GM10266 (cell line): ENCODE data around the gene NMNAT3.

Source experiments
- DNase-seq: peaks from one replicate; pipeline ENCODE4 v3.0.0; 2012; ENCODE audit errors: extremely low spot score
- TF ChIP-seq, protein P1 (sequence below): IDR thresholded peaks from 2 replicates; pipeline ENCODE4 v1.5.1; 2012; ENCODE audit warnings: mild to moderate bottlenecking, low read depth; ENCODE audit not compliant: control insufficient read depth, insufficient read depth; ENCODE audit errors: missing control alignments

Gene NMNAT3

DNA sequence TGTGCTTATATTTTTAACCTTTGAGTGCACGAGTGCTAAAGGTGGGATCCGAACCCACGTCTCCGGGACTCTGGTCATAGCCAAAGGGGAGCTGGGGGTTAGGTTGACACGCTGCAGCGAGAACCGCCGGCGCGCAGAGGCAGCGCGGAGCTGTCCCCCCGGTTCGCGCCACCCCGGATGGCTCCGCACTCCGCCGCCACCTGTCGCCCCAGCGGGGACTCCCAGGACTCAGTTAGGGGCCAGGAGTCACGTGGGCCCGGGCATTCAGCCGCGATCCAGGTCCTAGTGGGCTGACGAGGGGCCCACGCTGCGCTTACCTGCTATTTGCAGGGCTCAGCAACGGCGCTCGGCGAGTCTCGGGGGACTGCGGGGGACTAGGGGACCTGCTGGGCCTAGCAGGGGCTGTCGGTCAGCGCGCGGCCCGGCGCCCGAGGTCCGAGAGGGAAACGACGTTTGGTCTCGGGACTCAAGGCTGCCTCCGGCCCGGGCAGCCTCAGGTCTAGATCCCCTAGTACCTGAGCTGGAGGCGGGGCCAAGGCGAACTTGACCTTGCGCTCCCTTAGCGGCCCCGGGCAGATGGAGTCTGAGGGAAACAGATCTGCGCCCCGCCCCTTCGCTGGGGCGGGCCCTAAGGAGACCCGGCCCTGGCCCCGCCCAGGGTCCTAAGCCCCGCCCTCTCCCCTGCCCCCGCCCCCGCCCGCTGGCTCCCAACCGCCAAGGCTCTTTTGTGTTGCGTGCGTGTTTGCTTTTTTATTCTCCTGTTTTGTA is at the start of gene NMNAT3:
NMNAT3 (minus strand) TSS at position 585 of the 768 bp plus-strand sequence. CDS start 50,248 bp downstream, outside the sequence.
- peak; percentile 84 for DNase-seq
- TF ChIP-seq, protein P1, sequence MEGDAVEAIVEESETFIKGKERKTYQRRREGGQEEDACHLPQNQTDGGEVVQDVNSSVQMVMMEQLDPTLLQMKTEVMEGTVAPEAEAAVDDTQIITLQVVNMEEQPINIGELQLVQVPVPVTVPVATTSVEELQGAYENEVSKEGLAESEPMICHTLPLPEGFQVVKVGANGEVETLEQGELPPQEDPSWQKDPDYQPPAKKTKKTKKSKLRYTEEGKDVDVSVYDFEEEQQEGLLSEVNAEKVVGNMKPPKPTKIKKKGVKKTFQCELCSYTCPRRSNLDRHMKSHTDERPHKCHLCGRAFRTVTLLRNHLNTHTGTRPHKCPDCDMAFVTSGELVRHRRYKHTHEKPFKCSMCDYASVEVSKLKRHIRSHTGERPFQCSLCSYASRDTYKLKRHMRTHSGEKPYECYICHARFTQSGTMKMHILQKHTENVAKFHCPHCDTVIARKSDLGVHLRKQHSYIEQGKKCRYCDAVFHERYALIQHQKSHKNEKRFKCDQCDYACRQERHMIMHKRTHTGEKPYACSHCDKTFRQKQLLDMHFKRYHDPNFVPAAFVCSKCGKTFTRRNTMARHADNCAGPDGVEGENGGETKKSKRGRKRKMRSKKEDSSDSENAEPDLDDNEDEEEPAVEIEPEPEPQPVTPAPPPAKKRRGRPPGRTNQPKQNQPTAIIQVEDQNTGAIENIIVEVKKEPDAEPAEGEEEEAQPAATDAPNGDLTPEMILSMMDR = no peak

DNA sequence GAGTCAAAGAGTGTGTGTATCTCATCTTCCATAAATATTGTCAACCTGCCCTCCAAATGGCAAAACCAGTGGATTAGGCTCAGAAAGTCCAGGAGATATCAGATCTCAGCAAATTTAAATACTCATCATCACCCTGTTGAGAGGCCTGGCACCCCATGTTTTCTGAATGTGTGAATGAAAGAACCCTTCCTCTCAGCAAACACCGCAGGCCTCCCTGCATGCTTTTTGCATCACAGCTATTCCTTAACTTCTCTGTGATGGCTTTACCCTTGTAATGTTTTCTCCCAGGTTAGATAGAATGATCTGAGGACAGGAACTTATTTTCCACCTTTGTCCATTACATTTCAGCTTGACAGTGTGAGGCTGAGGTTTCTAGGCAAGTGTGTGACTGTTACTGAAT is 43.6 kb upstream of the NMNAT3 start:
- TF ChIP-seq, protein P1 = no peak
- no peak for DNase-seq

DNA sequence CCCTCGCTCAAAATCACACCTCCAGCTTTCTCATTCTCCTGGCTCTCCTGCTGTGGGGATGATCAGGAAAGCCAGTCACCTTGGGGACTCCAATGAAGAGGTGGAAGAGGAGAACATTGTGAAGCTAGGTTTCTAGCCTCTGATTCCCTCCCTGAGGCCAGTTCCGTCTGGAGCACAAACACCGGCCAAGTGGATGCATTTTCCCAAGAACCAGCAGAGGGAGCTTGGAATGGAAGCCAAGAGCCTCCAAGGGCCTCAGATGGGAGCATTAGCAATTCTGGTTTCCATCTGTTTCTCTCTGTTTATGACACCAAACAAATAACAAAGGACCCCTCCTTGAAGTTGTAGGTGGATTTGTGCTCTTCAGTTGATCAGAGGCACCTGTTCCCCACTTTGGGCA is 40.6 kb upstream of the NMNAT3 start:
- no peak for DNase-seq
- TF ChIP-seq, protein P1 = no peak

DNA sequence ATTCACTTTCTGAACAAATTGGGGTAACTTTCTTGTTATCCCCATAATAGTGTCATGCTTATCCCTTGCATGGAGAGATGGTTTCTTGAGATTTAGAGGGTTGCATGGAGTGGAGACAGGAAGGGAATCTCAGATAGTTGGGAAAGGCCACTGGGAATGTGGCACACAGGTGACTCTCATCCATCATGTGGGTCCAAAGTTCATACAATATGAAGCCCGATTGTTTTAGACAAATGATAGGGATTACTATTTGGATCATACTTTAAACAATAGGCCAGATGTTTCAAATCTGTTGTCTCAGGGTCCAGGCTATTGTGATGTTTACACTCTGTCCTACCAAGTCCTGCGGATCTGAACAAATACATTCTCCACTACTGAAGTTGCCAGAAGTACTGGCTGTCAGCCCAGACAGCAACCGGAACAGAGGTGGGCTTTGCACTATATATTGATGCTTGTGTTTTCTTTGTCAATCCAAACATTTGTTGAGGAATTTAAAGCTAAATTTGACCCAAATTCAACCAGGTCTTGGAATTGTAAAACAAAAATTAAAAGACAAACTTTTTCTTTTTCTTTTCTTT is 39.2 kb upstream of the NMNAT3 start:
- TF ChIP-seq, protein P1 = no peak
- DNase-seq = no peak

DNA sequence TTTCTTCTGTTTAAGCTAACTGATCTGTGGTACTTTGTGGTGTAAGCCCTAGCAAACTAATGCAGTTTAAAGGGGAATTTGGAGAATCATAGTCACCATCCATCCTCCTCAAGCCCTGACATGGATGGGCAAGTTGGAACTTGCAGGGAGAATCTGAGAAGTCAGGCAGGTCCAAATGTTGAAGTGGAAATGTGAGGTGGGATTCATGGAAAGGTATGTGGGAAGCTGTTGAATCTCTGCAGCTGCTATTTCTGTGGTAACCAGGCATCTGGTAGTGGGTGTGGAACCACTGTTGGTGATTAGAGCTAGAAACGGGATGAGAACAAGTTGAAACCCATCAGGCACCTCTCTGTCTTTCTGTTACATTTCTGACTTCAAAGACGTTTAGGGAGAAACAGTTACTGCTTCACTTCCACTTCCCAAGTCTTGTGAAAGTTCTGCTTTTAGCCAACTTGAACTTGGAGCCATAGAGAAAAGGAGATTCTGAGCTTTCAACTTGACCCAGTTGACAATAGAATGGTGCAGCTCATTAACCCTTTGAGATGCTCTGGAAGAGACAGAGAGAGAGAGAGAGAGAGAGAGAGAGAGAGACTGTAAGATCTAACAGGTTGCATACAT is 38.1 kb upstream of the NMNAT3 start:
- DNase-seq = no peak
- TF ChIP-seq, protein P1 = no peak

DNA sequence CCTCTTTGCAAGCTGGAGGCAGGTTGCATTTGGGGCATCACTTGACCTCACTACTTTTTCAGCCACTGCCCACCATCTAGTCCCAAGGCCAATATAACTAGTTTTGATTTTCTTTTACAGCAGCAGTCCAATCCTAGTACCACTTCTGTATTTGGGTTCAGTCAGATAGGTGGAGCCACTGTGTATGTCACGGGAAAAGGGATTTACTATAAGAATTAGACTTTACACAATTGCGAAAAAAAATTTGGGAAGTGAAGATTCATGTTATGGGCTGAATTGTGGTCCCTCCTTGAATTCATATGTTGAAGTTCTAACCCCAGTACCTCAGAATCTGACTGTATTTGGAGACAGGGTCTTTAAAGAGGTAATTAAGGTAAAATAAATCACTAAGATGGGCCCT is 37.4 kb upstream of the NMNAT3 start:
- DNase-seq = no peak
- TF ChIP-seq, protein P1 = no peak

DNA sequence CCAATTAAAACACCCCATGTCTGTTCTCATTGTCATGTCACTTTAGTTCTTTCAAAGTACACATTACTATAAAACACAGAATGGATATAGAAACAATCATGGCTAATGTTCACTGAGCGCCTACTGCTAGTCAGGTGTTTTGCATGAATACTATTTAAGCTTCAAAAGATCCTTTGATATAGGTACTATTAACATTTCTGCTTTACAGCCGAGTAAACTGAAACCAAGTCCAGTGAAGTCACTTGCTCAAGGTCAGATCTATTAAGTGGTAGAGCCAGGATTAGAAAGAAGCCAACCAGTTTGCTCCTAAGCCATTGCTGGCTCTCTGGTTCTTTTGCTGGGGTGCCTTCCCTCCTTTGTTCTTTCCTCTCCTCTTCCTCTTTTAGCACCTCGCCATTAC is 32.4 kb upstream of the NMNAT3 start:
- no peak for DNase-seq
- TF ChIP-seq, protein P1 = no peak
